HG03469 (cell line): ENCODE measurements around the gene CHRDL1.
"Not testable (repeated sequence)": the region's sequence is repeated elsewhere in the genome, so short reads cannot be mapped to it uniquely, and the experiment has no call there.

Experiments used
- ATAC-seq: cut with Tn5 transposase; IDR thresholded peaks from one replicate; pipeline ENCODE4 v1.9.1; 2021; ENCODE audit warnings: mild to moderate bottlenecking, moderate library complexity, moderate number of reproducible peaks; ENCODE audit not compliant: unreplicated experiment

CHRDL1 gene

DNA sequence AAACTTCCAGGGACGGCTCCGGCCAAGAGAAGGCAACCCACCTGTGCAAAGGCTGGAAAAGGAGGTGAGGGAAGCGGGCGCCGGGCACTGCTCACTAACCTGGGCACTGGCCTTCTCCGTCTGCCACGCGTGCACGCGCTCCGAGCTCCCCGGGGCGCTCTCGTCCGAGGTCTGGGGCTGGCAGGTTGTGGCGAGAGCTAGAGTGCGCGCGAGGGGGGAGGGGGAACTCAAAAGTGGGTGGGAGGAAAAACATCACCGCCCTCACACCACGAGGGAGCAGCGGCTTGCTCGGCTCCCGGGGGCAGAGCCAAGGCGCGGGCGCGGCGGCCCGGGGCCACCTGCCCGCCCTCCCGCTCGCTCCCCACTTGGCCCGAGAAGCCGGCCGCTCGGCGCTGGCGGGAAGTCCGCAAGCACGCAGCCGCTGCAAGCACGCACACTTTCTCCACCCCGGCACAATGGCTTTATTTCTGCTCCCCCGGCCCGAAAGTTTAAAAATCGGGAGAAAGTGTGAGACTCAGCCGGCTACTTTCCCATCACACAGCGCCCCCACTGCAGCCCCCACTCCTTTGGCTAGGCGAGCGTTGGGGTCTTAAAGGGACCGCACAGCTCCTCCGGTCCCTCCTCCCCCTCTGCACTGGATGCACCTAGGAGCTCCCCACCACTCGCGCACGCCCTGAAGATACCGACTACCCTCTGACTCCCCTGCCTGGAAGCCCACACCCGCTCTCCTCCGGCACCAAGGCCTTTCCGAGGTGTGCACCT, at the start of gene CHRDL1:
TSS of gene CHRDL1 (minus strand) at position 173 of the 762 bp plus-strand sequence. CDS start 3,636 bp downstream, outside the sequence.
- no peak for ATAC-seq

DNA sequence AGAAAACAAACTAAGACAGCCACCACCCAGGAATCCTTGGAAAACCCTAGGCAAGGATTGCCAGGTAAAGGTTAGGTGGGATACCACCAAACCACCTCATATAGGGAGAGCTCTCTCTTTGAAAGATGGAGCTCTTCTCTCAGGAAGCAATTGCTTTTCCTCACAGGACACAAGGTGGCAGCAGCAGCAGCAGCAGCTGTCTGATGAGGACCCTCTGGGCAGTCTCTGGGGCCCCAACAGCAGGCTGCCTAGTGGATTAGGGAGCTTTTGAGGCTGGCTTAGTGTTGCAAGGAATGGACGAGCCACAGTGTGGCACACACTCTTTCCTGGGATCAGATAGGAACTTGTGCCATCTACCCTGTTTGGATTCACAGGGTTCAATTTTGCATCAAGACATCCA, 41.4 kb upstream of the CHRDL1 start:
- no peak for ATAC-seq

DNA sequence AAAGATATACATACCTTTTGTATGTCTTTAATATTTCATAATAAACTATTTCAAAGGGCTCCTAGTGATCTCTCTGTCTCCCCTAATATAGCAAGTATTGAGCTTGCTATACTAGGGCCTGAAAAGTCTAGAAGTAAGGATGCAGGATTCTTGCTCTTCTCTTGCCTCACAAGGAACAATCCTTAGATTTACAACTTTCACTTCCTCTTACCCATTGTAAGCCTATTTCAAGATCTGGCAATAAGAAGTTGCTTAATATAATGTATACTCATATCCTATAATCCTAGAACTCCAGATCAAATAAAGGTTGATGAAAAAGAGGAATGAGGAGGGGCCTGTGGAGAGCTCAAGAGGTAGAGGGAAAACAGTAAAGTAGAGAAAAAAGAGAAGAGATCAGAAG, 40.8 kb upstream of the CHRDL1 start:
- no peak for ATAC-seq

GRCh38 chrX:110836001-110836400, 40.4 kb upstream of the CHRDL1 start:
- no peak for ATAC-seq

DNA sequence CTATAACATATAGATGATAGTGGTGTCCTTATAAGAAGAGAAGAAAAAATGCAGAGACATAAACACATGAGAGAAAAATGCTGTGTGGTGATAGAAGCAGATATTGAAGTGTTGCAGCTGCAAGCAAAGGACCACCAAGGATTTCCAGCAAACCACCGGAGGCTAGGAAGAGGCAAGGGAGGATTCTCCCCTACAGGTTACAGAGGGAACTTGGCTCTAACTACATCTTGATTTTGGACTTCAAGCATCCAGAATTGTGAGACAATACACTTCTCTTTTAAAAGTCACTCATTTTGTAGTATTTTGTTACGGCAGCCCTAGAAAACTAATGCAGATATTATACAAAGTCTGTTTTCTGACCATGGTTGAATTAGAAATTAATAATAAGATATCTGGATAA, 30.4 kb upstream of the CHRDL1 start:
- no peak for ATAC-seq

DNA sequence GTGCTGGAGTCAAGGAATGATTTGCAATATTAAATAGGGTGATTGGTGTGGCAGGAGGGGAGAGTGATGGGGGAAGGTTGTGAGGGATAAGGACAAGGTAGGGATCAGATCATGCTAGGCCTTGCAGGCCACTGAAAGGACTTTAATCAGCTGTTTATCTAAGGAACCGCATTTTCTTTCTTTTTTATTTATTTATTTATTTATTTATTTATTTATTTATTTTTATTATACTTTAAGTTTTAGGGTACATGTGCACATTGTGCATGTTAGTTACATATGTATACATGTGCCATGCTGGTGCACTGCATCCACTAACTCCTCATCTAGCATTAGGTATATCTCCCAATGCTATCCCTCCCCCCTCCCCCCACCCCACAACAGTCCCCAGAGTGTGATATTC, 20.9 kb upstream of the CHRDL1 start:
- ATAC-seq, result not testable (repeated sequence)

- no peak for ATAC-seq
Measured at GRCh38 chrX:110806145-110806544, 10.5 kb upstream of the CHRDL1 start.

DNA sequence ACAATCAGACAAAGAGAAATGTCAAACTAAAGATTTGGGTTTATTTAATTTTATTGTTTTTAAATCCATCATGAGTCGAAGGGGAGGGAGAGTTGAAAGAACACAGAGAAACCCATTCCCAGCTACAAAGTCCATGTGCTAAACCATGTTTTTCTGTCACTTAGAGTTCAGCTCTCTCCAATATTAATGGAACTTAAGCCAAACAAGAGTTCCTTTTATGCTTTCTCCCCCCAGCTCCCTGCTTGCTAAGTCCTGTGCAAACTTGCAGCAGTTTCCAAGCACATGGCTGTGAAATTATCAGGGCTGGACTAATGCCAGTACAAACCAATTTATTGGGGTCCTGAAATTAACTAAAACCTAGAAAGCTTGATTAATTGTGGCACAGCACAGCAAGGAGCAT, 9.7 kb upstream of the CHRDL1 start:
- ATAC-seq, result no peak

DNA sequence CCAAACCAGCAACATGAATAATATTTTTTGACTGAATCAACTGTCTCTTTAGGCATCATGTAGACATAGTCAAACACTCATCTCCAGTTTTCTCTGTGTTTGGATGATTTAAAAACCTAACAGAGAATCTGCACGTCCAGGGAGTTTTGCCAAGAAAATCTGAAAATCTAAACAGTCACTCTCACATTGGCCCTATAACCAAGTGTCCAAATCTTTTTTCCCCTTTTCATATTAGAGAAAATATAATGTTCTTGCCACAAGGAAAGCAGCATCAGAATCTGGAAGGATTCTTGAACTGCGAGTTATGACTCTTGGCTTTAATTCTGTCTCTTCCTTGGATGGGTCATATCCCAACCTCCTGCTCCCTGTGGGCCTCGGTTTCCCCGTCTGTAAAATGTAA, 8.8 kb upstream of the CHRDL1 start:
- ATAC-seq, result no peak

- no peak for ATAC-seq
Measured at GRCh38 chrX:110803506-110803905, 7.9 kb upstream of the CHRDL1 start.

GRCh38 chrX:110796407-110796697, 735 bp upstream of the CHRDL1 start:
- ATAC-seq, result no peak

GRCh38 chrX:110794601-110795000, 1.0 kb downstream of the CHRDL1 start:
- no peak for ATAC-seq

GRCh38 chrX:110791071-110791470, 4.5 kb downstream of the CHRDL1 start:
- no peak for ATAC-seq

GRCh38 chrX:110786486-110786885, 9.1 kb downstream of the CHRDL1 start:
- no peak for ATAC-seq

- ATAC-seq, result no peak
Measured at GRCh38 chrX:110759785-110760184, 35.8 kb downstream of the CHRDL1 start.

DNA sequence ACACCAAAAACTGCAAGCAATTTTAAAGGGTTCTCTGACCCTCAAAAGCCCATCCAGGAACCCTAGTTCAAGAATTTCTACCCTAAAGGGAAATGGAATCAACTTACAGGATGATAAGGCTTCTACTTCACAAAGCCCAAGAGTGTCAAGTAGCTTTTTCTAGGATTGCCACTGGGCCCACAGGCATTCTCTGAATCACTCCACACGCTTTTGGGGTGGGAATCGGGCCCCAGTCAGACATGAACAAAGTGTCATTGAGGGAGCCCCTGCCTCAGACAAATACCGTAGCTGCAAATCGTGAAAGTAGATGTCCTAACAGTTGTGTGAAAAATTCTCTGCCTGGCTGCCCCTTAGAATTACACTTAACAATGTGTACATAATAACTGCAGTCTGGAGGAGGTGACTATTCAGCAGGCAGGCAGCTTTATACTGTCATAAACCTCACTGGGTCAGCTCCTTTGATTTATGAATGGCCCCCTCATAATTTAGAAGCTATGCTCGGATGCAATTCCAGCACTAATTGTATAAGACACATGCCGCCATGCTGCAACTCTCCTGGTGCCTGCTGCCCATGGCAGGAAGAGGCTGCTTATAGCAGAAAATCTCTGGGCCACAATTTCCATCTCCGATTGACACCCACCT, 36.7 kb downstream of the CHRDL1 start:
- ATAC-seq, result no peak

DNA sequence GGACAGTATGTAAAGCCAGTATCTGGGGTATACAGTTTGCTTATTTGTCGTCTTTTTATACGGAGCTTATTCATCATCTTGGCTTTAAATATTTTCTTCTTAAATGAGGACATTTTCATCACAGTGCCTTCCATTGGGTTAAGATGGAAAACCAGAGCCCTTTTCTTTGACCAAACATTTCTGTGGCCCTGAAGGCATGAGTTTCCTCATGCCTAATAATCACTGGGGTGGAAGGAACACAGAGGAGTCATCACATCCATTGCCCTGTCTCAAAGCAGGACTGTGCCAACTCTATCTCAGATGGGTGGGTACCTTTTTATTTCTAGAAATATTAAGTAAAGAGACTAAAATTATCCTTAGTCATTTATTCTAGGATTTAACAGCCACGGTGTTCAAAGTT, 40.0 kb downstream of the CHRDL1 start:
- ATAC-seq, result no peak

DNA sequence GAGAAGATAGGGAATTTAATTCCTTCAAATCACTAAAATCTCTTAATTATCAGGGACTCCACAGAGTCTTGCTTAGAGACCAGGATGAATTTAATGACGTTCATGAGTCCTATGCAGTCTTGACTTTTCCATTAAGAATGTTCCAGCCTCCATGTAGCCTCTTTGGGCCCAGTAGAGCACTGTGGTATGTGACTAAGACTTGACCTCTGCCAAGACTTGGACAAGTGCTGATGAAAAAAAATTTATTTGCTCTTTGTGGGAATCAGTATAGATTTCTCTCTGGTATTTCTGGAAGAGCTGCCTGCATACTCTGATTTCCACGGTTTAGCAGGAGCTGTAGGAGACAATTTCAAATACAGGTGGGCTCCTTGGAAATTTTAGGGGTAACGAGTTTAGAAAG, 40.6 kb downstream of the CHRDL1 start:
- ATAC-seq, result no peak

- no peak for ATAC-seq
Measured at GRCh38 chrX:110750526-110751189, 45.0 kb downstream of the CHRDL1 start.

DNA sequence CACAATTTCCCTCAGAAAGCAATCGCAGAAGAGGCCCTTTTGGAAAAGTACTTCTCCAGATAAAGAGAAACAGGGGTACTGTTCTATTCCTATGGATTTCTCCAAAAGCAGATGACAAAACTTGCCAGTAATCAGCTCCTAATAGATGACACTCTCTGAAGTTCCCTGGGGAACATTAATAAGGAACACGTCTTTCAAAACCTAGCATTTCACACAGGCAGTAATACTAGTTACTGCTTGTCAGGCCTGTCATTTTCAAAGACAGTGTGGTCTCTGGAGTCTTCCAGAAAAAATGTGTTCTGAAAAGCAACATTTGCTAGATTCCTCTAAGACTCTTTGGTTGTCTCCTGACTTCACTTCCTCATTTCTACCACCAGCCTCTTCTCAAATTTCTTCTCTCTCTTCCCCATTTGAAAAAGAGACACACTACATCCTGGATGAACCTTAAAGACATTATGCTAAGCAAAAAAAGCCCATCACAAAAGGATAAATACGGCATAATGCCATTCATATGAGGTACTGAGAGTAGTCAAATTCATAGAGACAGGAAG, 47.3 kb downstream of the CHRDL1 start:
- no peak for ATAC-seq

- no peak for ATAC-seq
Measured at GRCh38 chrX:110746014-110746413, 49.6 kb downstream of the CHRDL1 start.

GRCh38 chrX:110745288-110745687, 50.3 kb downstream of the CHRDL1 start:
- ATAC-seq, result no peak
